GM21528 (cell line): ENCODE data around the gene ANKS1B.
"Not testable (repeated sequence)": the region's sequence is repeated elsewhere in the genome, so short reads cannot be mapped to it uniquely, and the experiment has no call there.

ENCODE experiments used
- ATAC-seq: cut with Tn5 transposase; IDR thresholded peaks from one replicate; pipeline ENCODE4 v1.9.1; 2021; ENCODE audit warnings: mild to moderate bottlenecking, moderate library complexity; ENCODE audit not compliant: unreplicated experiment, low FRiP score

The ANKS1B gene

DNA sequence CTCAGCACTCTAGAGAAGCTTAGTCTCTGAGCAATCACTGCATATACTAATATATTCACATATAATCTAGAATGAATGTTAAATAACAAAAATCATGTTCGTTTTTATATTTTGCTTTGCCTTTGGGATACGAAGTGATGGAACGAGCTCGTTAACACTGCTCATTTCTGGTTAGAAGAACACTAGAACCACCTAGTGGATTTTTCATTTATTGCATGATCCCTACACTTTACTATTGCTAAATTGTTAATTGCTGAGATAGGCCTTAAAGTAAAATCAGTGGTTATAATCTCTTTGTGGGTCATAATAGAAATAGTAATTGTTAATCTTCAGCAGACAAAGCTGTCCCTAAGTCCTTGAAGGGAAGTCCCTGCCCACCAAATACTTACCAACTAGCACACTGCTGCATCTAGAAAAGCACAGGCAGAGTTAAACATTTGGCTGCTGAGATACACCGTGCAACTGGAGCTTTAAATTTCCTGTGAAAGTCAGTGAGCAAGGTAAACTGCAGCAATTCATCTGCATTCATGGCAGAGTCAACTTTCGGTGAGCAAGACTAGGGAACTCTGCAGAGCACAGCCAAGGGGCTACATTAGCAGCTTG, 985.9 kb downstream of the ANKS1B start:
- ATAC-seq = peak; percentile 79

DNA sequence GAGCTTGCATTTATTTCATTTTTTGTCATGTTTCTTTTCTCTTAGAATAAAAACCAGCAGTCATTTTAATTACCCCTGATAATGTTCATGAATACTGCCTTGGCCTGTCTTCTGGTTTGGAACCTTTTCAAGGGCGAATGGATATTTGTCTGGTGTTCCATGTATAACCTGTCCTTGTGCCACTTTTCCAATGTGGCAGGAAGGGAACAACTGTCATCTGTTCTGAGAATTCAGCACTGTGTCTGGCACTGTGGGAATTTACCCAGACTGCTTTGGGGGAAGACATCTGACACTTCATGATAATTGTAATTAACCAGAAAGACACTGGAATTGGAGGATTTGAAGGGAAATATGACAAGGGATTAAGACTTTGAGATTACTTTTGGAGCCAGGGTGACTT, 986.8 kb downstream of the ANKS1B start:
- ATAC-seq = no peak

DNA sequence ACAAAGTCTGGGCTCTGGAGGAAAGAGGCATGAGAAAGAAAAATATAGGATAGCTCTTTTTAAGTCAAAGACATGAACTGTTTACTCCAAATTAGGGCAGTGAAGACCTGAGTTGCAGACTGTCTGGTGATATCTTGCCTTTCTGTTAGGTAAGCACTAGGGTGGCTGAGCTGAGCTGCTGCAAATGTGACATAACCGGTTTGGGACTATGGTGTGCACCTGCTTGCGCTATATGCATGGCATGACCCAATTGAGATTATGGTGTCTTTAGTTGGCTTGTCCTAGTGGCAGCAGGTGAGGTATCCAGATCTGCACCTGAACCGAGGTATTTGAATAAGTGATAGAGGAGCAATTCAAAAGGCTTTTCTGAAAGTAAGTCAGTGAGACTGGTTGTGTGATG, 994.1 kb downstream of the ANKS1B start:
- ATAC-seq = no peak

DNA sequence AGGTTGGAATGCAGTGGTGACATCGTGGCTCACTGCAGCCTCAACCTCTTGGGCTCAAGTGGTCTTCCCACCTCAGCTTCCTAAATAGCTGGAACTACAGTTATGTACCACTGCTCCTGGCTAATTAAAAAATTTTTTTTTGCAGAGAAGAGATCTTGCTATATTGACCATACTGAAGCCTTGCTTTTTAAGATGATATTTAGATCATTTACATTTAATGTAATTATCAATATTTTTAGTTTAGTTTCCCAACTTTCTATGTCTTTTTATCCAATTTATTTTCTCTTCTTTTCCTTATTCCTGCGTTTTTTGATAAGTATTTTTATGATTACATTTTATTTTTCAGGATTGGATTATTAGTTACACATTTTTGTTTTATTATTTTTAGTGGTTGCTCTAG, 999.6 kb downstream of the ANKS1B start:
- no peak for ATAC-seq

DNA sequence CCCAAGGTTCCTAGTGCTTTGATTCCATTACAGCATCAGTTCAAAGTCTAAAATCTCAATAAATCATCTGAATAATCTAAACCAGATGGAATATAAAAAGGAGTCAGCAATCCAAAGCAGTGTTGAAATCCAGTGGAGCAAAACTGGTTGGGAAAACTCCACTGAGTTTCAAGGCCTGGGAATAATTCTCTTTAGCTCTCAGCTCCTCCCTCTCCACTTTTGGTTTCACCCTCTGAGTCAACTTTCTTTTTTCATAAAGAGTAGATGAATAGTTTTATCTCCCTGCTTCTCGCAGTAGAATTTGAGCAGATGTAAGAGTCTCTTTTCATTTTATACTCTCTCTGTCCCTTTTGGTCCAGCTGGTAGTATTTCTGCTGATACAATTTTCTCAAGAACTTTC, 1001.1 kb downstream of the ANKS1B start:
- ATAC-seq = no peak

DNA sequence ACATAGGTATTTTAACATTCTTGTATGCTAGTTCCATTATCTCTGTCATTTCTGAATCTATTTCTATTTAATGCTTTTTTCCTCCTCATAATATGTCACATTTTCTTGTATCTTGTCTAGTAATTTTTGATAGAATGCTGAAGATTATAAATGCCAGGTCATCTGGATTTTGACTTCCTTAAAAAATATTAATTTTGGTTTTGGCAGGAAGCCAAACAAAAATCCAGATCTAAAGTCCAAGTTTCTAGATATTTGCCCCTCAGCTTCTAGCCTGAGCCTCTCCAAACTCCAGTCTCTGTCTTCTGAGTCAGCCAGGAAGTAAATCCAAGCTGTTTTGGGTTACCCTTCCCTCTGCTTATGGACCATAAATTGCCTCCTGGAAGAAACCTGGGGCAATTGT, 1004.2 kb downstream of the ANKS1B start:
- no peak for ATAC-seq

DNA sequence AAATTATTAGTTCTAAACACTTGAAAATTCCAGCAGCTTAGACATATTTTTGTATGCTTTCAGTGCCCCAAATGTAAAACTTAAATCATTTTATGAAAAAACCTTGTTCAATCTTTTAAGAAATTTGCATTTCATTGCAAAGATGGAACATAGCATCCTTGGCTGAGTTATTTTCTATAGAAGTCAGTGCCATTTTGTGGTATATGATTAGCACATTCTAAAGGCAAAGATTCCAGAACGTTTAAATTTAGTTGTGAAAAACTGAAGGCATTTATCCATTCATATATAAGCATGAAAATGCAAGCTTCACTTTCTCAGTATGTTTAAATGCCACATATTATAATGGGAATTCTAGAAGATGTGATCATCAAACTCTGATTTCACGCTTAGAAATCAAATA, 1007.5 kb downstream of the ANKS1B start:
- ATAC-seq = no peak

DNA sequence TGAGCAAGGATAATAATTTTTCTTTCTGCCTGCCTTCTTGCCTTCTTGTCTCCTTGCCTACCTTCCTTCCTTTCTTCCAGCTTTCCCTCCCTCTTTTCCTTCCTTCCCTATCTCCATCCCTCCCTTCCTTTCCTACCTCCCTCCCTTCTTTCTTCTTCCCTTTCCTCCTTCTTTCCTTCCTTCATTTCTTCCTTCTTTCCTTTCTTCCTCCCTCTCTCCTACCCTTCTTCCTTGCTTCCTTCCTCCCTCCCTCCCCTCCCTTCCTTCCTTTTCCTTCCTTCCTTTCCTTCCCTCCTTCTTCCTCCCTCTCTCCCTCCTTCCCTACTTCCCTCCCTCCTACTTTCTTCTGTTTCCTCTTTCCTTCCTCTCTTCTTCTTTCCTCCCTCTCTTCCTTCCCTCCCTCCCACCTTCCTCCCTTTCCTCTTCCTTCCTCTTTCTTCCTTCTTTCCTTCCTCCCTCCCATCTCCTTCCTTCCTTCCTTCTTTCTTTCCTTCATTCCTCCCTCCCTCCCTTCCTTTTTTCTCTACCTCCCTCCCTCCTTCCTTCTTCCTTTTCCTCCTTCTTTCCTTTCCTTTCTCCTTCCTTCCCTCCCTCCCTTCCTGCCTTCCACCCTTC, 1009.9 kb downstream of the ANKS1B start:
- no peak for ATAC-seq

DNA sequence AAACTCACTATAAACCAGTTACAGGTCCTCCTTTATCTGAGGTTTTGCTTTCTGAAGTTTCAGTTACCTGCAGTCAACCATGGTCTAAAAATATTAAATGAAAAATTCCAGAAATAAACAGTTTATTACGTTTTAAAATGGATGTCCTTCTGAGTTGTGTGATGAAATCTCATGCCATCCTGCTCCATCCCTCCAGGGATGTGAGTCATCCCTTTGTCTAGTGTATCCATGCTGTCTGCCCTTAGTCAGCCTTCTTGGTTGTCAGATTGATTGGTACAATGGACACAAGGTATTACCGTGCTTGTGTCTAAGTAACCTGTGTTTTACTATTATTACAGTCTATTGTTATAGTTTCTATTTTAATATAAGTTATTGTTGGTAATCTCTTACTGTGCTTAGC, 1011.3 kb downstream of the ANKS1B start:
- no peak for ATAC-seq

DNA sequence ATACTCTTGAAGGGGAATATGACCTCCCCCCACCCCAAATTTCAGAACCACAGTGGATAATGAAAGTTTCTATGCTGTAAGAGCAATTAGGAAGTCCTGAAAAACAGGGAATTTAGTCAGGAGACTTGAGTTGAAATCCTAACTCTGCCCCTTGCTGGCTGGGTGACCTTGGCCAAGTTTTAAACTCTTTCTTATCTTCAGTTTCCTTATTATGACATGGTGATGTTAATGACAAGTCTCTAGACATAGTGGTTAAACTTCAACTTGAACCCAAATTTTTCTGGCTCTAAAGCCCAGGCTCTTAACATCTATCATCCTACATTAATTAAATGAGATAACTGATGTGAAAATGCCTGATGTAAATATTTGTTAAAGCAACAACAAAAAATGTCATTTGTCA, 1013.8 kb downstream of the ANKS1B start:
- ATAC-seq = no peak

DNA sequence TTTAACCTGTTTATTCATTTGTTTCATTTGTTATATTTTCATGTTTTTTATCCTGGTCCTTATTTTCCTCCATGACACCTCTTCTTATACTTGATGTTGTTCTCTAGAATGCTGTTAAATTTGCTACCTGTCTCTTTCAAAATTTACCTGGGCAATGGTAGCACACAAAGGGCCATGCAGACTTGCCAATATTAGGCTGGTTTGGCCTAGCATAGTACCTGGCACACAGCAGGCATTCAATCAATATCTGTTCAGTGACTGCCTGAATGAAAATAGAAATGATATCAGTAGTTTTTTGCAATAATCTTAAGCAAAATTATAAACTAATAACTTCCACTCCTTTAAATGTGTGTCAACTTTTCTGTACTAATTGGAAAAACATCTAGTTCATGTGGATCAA, 1014.5 kb downstream of the ANKS1B start:
- ATAC-seq = no peak

DNA sequence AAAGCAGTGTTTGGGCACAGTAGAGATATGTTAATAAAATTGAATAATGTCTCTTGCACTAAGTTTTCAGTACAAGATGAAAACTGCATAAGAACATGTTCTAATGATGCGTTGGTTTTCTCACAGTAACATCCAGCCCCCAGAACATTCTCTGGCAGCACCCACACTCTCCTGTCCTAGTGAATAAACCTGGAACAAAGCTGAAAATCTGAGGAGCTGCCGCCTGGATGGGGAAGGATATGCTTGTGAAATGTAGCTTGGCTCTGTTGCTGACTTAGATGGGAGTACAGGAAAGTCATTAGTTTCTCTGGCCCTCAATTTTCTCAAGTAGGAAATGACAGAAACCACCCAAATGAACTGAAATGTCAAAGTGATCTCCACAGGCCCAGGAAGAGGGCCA, 1015.8 kb downstream of the ANKS1B start:
- ATAC-seq = no peak

DNA sequence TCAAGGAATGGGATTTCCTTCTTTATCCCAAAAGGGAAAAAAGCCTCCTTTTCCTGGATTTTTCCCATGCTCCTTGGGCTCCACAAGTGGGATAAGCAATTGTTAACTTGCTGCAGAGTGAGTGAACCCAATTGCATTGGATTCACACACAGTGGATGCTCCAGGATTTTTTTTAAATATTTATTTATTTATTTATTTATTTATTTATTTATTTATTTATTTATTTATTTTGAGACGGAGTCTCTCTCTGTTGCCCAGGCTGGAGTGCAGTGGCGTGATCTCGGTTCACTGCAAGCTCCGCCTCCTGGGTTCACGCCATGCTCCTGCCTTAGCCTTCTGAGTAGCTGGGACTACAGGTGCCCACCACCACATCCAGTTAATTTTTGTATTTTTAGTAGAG, 1027.6 kb downstream of the ANKS1B start:
- ATAC-seq = not testable (repeated sequence)

DNA sequence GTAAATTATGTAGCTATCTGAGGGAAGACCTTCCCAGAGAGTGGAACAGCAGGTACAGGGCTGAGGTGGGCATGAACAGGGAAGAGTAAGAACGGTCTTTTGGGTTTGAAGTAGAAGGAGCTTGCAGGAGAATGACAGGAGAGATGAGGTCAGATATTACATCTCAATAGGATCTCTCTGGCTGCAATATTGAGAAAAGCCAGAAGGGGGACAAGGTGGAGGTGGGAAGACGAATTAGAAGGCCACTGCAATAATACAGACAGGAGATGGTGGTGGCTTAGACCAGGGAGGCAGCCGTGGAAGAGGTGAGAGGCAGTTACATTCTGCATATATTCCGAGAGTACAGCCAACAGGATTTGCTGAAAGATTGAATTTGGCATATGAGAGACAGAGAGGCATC, 1029.5 kb downstream of the ANKS1B start:
- ATAC-seq = peak; percentile 91

DNA sequence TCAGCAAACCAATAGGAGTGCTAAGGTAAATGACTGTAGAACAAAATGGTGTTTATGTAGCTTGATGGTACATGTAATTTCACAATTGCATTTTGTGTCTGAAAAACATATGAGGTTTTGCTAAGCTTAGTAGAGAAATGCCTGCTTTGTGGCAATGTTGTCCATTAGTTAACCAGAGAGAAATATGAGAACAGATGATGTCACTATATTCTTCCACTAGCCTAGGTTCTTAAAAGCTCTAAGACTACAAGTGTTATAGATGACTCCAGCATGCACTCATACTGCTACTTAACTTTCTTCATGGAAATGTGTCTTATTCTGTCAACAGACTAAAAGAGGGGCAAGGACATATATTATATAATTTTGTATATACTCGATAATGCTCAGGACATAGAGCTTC, 1030.2 kb downstream of the ANKS1B start:
- no peak for ATAC-seq

DNA sequence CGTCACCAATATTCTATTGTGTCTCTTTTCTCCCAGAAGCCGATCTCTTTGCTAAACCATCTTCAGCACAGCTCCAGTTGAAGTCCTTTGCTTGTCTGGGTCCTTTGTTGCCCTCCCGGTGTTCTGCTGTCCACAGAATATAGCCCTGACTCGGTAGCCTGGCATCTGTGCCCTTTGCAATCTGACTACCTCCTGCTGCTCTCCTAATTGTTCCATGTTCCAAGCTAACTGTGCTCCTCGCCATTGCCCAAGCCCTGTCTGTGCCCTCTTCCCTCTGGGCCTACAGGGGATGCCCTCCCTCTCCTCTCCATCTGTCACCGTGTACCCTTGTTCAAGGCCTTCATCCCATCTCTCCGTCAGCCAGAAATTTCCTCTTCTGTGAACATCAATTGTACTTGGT, 1033.3 kb downstream of the ANKS1B start:
- ATAC-seq = no peak

DNA sequence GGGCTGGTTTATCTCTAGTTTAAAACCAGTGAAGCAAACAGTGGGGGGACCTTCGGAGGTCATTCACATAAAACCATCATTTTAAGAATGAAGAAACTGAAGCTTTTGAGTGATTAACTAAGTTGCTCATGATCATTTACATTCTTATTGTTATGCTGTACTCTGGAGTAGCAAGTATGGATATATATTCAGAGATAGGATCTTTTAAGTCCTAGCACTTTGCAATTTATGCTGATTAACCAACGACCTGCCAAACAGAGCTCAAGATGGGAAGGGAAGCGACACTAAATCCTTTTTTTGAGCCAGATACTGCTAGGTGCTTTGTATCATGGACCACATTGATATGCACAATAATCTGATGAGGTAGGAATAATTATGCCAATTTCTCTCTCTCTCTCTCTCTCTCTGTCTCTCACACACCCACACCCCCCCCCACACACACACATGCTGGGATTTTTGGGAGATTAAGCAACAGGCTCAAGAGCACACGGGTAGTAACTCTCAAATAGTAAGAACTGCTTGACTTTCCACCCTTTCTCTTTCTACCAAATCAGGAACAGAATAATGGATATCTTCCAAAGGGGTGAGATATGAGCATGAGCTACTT, 1036.3 kb downstream of the ANKS1B start:
- ATAC-seq = no peak

DNA sequence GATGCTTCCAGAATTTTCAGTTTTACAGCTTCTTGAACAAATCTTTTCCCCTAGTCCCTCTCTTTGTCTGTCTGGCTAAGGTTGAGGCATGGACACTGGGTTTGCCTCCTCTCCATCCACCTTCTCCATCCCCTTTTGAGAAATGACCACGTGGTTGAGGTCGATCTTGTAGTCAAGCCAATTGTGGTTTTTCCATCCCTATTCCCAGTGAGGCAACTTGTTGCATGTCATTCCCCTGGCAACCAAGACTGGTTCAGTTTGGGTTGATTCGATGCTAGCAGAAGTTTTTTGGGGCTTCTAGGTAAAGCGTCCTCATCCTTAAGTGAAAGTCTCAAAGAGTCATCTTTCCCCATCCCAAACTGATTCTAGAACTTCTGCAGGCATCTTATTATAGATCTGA, 1038.9 kb downstream of the ANKS1B start:
- ATAC-seq = no peak

DNA sequence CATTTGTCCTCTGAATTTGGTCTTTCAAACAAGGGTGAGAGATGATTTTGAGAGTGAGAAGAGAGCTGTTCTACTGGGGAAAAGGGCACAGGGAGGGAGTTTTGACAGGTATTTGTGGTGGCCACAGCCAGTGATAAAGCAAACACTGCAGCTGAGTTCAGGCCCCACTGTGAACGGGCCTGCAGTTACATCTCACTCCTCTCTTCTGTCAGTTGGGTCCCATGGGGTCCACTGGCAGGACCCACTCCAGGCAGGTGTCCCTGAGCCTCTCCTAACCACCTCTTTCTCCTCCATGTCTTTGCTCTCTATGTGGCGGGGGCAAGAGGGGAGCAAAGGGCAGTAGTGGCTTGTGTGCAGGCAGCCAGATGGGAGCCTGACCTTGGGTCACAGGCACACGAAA, 1044.8 kb downstream of the ANKS1B start:
- ATAC-seq = no peak

DNA sequence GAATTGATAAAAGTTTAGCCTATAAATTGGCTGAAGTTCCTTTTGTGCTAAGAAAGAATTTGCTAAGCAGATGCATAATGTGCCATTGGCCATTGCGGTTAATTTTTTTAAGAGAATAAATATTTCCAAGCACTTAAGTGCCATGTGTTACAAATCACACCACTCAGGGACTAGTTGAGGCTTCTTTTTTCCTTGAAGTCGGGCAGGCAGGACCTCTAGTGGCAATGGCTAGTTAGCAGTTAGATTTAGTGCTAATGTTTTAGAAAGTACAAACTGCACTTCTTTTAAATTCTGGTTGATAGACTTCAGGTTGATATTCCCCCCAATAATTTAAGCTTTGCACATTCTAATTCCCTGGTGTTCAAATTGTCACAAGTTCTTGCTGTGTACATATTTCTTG, 1045.4 kb downstream of the ANKS1B start:
- no peak for ATAC-seq

DNA sequence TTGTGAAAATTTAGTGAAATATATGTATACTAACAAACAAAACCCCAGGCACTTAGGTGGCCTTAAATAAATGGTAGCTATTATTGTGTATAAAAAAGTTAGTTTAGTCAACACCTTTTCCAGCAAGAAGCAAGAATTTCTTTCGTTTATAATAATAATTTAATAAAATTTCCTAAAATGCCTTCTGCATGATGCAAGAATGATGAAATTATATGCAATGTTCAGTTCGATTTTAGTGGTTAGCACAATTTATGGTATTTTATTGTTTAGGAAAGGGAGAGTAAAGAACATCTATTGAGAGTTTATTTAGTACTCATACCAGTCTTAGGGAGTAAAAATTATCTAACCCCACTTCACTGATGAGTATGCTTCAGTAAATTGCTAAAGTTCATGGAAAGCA, 1048.9 kb downstream of the ANKS1B start:
- ATAC-seq = no peak

DNA sequence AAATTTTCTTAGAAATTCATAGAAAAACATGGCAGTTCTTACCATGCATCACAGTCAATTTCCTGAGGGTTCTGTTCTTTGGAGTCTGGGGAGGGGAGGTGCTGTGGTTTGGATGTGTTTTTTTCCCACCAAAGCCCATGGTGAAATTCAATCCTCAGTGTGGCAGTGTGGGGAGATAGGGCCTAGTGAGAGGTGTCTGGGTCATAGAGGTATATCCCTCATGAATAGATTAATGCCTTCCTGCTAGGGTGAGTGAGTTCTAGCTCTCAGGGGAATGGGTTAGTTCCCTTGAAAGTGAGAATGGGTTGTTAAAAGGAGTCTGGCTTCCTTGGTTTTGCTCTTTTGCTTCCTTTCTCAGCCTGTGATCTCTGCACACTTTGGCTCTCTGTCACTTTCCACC, 1061.9 kb downstream of the ANKS1B start:
- no peak for ATAC-seq
